Astrocyte of the cerebellum (primary cell): ENCODE data around the gene NTM.

Experiments
- DNase-seq: peaks from one replicate; pipeline ENCODE4 v3.0.0-alpha.2; 2011; ENCODE audit warnings: low read depth
- H3K4me3 ChIP-seq: 2 replicates; pipeline ENCODE4 v1.5.1; 2011; ENCODE audit warnings: mild to moderate bottlenecking, low read depth, low read length, moderate library complexity
- CTCF ChIP-seq: IDR thresholded peaks from 2 replicates; pipeline ENCODE4 v1.5.1; 2012; ENCODE audit warnings: low read length, low read depth, moderate library complexity, mild to moderate bottlenecking; ENCODE audit errors: missing control alignments
- in situ Hi-C: cut with HindIII; loops from 2 replicates; pipeline ENCODE4 v1.10.0; 2017; ENCODE audit warnings: low sequenced_read_pairs

Gene NTM

DNA sequence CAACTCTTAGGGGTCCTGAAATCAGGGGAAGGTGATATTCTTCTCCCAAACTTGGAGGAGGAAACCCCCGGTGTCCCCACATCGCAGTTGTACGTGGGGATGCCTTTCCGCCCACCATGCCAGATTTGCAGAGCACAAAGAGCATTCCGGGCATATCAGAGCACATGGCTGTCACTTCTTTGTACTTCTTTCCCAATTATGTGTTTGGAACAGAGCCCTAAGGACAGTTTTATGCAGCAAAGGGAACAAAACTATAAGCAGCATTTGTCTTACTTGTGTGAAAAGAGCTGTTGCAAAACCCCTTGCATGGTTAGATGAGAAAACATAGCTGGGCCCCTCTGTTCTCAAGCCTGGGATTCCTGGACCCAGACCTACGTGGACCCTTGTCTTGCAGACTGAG lies 41.2 kb downstream of the NTM start:
- no peak overlapping the region for H3K4me3 ChIP-seq
- no peak for DNase-seq
- in situ Hi-C loops = no loop called here
- no peak for TF ChIP-seq CTCF

GRCh38 chr11:131412061-131412460 lies 41.6 kb downstream of the NTM start:
- no peak for TF ChIP-seq CTCF
- no peak for DNase-seq
- in situ Hi-C loops = no loop called here
- H3K4me3 ChIP-seq = no peak overlapping the region

DNA sequence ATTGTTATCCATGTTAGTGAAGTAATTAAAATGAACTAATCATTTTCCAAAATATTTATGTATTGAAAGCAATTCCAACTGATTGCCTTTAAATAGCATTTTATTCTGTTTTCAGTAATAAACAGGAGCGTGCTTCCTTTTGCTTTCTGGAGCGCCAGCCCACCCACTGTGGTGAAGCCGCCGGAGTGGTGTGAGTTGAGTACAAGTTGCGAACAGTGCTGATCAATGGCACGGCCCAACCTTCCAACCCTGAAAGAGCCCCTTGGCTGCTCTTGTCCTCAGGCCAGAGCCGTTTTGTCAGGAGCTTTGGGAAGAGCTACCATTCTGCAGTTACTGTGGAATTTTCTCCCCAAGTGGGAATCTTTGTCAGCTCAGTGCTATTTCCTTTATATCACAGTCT lies 42.8 kb downstream of the NTM start:
- DNase-seq = no peak
- TF ChIP-seq CTCF = no peak
- in situ Hi-C loops = no loop called here
- H3K4me3 ChIP-seq = no peak overlapping the region

DNA sequence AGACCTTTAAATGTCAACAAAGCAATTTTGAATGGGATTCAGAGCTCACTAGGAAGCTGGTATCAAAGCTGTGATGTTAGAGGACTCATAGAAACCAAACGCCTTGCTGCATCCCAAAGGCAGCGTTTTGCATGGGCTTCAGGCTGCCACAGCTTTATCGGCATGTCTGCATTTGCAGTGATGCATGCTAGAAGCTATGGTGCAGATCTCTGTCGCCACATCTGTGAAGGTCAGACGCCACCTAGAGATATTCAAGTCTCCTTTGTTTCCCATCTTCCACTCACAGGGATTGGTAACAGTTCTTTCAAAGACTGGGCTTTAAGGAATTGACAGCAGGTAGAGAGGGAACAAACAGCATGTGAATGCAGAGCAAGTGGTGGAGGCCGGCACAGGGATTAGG lies 47.8 kb downstream of the NTM start:
- TF ChIP-seq CTCF = no peak
- in situ Hi-C loops = no loop called here
- no peak for DNase-seq
- no peak overlapping the region for H3K4me3 ChIP-seq

GRCh38 chr11:131421066-131421855 lies 50.8 kb downstream of the NTM start:
- TF ChIP-seq CTCF = no peak
- H3K4me3 ChIP-seq = no peak overlapping the region
- in situ Hi-C loops = no loop called here
- no peak for DNase-seq

- no peak for DNase-seq
- in situ Hi-C loops = no loop called here
- TF ChIP-seq CTCF = no peak
- no peak overlapping the region for H3K4me3 ChIP-seq
Observed at GRCh38 chr11:131422029-131422428, 51.6 kb downstream of the NTM start.
